ENCODE data around the gene DNAH6. TPM values are rescaled to one million over a fixed set of nuclear protein-coding genes. Genes with fewer than 3 reads are reported as not detected.
"Not testable (repeated sequence)": the region's sequence is repeated elsewhere in the genome, so short reads cannot be mapped to it uniquely, and the experiment has no call there.

The DNAH6 gene
- total RNA-seq, 2 experiments from 2014 or later = 0.21 to 0.54 TPM

DNA sequence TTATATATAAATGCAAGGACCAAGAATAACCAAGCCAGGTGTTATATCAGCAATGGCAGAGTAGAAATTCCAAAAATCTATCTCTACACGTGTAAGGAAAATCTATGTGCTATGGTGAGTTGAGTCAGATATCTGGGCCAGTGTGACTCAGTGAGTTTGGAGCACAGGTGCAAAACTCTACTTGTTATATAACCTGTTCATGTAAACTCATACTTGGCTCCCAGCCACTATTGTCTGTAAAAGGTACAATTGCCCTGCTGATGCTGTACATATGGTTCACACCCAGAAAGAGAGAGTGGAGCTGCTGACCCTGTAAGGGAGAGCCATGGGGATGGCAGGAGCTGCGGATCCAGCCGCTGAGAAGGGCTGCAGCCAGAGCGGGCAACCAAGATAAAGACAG lies 252.5 kb downstream of the DNAH6 start:
- H3K4me1 Mint-ChIP-seq = no peaks in the 10 kb centered on the region
- H3K27ac Mint-ChIP-seq = no peak overlapping the region
- H3K27me3 Mint-ChIP-seq = no peaks in the 10 kb centered on the region
- peaks cover 7% of the 10 kb centered on the region for H3K36me3 Mint-ChIP-seq
- H3K9me3 Mint-ChIP-seq = peaks cover 25% of the 10 kb centered on the region
- DNase-seq = no peak
- H3K4me3 Mint-ChIP-seq = no peak overlapping the region

DNA sequence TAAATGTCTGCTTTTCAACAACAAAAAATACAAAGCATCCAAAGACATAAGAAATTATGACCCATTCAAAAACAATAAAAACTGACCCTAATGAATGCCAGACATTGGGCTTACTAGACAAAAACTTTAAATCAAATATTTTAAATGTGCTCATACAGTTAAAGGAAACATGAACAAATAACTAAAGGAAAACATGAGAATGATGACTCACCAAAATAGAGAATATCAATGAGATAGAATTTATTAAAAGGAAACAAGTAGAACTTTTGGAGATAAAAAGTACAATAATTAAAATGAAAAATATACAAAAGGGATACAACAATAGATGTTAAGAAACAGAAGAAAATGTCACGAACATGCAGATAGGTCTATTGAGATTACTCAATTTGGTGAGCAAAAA lies 254.0 kb downstream of the DNAH6 start:
- Mint-ChIP-seq H3K4me3 (no peak overlapping the region), H3K4me1 (no peaks in the 10 kb centered on the region), H3K36me3 (peaks cover 10% of the 10 kb centered on the region), H3K27ac (no peak overlapping the region), H3K9me3 (peaks cover 37% of the 10 kb centered on the region), H3K27me3 (no peaks in the 10 kb centered on the region)
- DNase-seq = no peak

DNA sequence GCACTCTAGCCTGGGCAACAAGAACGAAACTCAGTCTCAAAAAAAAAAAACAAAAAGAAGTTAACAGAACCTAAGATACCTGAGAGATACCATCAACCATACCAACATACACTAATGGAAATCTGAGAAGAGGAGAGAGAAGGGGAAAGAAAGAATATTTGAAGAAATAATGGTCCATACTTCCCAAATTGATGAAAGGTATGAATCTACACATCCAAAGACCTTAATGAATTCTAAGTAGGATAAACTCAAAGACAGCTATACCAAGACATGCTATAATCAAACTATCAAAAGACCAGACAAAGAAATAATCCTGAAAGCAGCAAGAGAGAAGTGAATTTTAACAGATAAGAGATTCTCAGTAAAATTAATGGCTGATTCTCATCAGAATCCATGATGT lies 255.0 kb downstream of the DNAH6 start:
- Mint-ChIP-seq H3K36me3 (peaks cover 16% of the 10 kb centered on the region), H3K9me3 (peaks cover 47% of the 10 kb centered on the region), H3K27ac (no peak overlapping the region), H3K4me1 (no peaks in the 10 kb centered on the region), H3K27me3 (no peaks in the 10 kb centered on the region), H3K4me3 (no peak overlapping the region)
- DNase-seq = no peak

- not testable (repeated sequence) for H3K4me1 Mint-ChIP-seq
- Mint-ChIP-seq H3K9me3 (peaks cover 52% of the 10 kb centered on the region), H3K36me3 (peaks cover 20% of the 10 kb centered on the region)
Measured at GRCh38 chr2:84773562-84773961, 257.3 kb downstream of the DNAH6 start.

GRCh38 chr2:84776011-84776410 lies 259.7 kb downstream of the DNAH6 start:
- Mint-ChIP-seq H3K9me3 (peaks cover 62% of the 10 kb centered on the region), H3K27ac (no peak overlapping the region), H3K27me3 (no peaks in the 10 kb centered on the region), H3K36me3 (peaks cover 28% of the 10 kb centered on the region), H3K4me3 (no peak overlapping the region), H3K4me1 (peaks cover 25% of the 10 kb centered on the region)
- no peak for DNase-seq

More at GRCh38 chr2:84773562-84773961, 257.3 kb downstream of the DNAH6 start:
- DNase-seq, H3K27me3 Mint-ChIP-seq, H3K27ac Mint-ChIP-seq, H3K4me3 Mint-ChIP-seq: not testable (repeated sequence)

- no peak overlapping the region for H3K4me3 Mint-ChIP-seq
- peaks cover 52% of the 10 kb centered on the region for H3K4me1 Mint-ChIP-seq
- peaks cover 44% of the 10 kb centered on the region for H3K9me3 Mint-ChIP-seq
- no peaks in the 10 kb centered on the region for H3K27me3 Mint-ChIP-seq
- H3K27ac Mint-ChIP-seq = peak overlapping the region; percentile 73
- peaks cover 25% of the 10 kb centered on the region for H3K36me3 Mint-ChIP-seq
- DNase-seq = no peak
Measured at GRCh38 chr2:84778911-84779690, 262.8 kb downstream of the DNAH6 start.

- Mint-ChIP-seq H3K4me3 (no peak overlapping the region), H3K27ac (peak overlapping the region; percentile 73), H3K27me3 (no peaks in the 10 kb centered on the region), H3K9me3 (peaks cover 40% of the 10 kb centered on the region), H3K4me1 (peaks cover 59% of the 10 kb centered on the region), H3K36me3 (peaks cover 25% of the 10 kb centered on the region)
- no peak for DNase-seq
Measured at GRCh38 chr2:84779781-84780180, 263.5 kb downstream of the DNAH6 start.

DNA sequence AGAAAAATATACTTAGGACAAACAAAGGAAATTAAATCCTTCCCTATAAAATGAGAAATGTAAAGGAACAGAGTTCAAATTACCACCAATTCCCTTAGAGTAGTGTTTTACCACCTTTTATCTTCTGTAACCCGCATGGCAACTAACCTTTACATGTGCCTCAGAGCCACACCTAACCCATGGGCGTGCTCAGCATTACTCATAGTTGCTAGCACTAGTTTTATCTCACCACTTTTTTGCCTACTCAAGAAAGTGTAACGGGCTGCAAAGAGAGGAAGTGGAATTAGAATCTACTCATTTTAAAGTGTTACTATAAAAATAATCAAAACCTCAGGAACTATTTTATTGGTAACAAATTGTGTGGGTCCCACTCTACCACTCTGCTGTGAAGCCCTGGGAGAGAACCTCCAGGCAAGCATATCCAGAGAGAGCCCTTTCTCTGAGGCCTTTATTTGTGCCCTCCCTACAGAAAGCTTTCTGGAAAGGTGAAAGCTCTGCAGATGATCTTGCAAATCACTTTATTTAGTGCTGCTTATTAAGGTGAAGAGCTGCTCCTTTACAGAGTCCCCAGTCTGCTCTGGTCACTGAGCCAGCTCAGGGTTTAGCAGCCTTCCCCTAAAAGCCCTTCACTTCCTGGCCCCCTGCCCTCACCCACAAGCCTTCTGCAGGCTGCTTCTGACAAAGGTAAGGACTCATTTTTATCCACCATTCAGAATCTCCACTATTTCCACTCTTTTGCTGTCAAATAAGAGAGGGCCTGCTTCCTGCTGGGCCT lies 265.8 kb downstream of the DNAH6 start:
- H3K9me3 Mint-ChIP-seq = peaks cover 25% of the 10 kb centered on the region

GRCh38 chr2:84782717-84783442 lies 266.6 kb downstream of the DNAH6 start:
- Mint-ChIP-seq H3K36me3 (peaks cover 19% of the 10 kb centered on the region), H3K4me1 (peaks cover 66% of the 10 kb centered on the region), H3K9me3 (peaks cover 25% of the 10 kb centered on the region), H3K27me3 (no peaks in the 10 kb centered on the region), H3K27ac (peak overlapping the region; percentile 89), H3K4me3 (peak overlapping the region; percentile 47)
- no peak for DNase-seq

More for the DNA sequence above, 265.8 kb downstream of the DNAH6 start:
- Mint-ChIP-seq H3K36me3 (peaks cover 16% of the 10 kb centered on the region), H3K4me3 (no peak overlapping the region), H3K4me1 (peaks cover 66% of the 10 kb centered on the region), H3K27ac (peak overlapping the region; percentile 89), H3K27me3 (no peaks in the 10 kb centered on the region)
- peak; percentile 55 for DNase-seq

- Mint-ChIP-seq H3K9me3 (peaks cover 11% of the 10 kb centered on the region), H3K27me3 (no peaks in the 10 kb centered on the region), H3K4me1 (peaks cover 42% of the 10 kb centered on the region), H3K36me3 (peaks cover 9% of the 10 kb centered on the region), H3K4me3 (no peak overlapping the region), H3K27ac (no peak overlapping the region)
- DNase-seq = no peak
Measured at GRCh38 chr2:84785950-84786349, 269.7 kb downstream of the DNAH6 start.

GRCh38 chr2:84786601-84787000 lies 270.3 kb downstream of the DNAH6 start:
- Mint-ChIP-seq H3K36me3 (peaks cover 7% of the 10 kb centered on the region), H3K27me3 (no peaks in the 10 kb centered on the region), H3K9me3 (peaks cover 11% of the 10 kb centered on the region), H3K4me1 (peaks cover 35% of the 10 kb centered on the region), H3K27ac (no peak overlapping the region), H3K4me3 (no peak overlapping the region)
- DNase-seq = no peak

DNA sequence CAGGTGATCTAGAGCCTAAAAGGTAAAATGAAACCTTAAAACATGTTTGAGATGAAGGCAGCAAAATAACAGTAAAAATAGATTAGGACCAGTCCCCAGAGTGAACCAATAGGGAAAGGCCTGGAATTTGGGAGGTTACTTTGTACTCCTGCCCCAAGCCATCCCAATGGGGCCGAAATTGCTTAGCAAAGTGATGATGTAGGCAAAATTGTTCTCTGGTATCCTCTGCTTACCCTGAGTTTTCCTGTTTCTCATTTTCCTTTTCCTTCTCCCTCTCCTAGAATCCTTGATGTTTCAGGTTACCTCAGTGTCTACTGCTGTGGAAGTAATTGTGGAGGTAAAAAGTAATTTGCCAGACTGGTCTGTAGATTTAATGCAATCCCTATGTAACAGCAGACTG lies 271.7 kb downstream of the DNAH6 start:
- Mint-ChIP-seq H3K4me1 (peaks cover 24% of the 10 kb centered on the region), H3K36me3 (peaks cover 7% of the 10 kb centered on the region), H3K27ac (no peak overlapping the region), H3K27me3 (no peaks in the 10 kb centered on the region), H3K4me3 (no peak overlapping the region), H3K9me3 (peaks cover 15% of the 10 kb centered on the region)
- no peak for DNase-seq

GRCh38 chr2:84788498-84788897 lies 272.2 kb downstream of the DNAH6 start:
- peaks cover 15% of the 10 kb centered on the region for H3K9me3 Mint-ChIP-seq
- peaks cover 7% of the 10 kb centered on the region for H3K36me3 Mint-ChIP-seq
- no peak for DNase-seq
- no peaks in the 10 kb centered on the region for H3K27me3 Mint-ChIP-seq
- no peak overlapping the region for H3K27ac Mint-ChIP-seq
- H3K4me1 Mint-ChIP-seq = peaks cover 19% of the 10 kb centered on the region
- H3K4me3 Mint-ChIP-seq = no peak overlapping the region

GRCh38 chr2:84792856-84793522 lies 276.7 kb downstream of the DNAH6 start:
- H3K27me3 Mint-ChIP-seq = no peaks in the 10 kb centered on the region
- H3K4me1 Mint-ChIP-seq = peaks cover 5% of the 10 kb centered on the region
- peaks cover 5% of the 10 kb centered on the region for H3K9me3 Mint-ChIP-seq
- peaks cover 4% of the 10 kb centered on the region for H3K36me3 Mint-ChIP-seq
- no peak overlapping the region for H3K4me3 Mint-ChIP-seq
- no peak overlapping the region for H3K27ac Mint-ChIP-seq
- no peak for DNase-seq

All from activated naive CD8-positive, alpha-beta T cell treated with anti-CD3 and anti-CD28 coated beads for 36 hours (primary cell).